Mesodermal cell (in vitro differentiated cells): ENCODE data around the gene CHDH.

ENCODE experiments used
- H3K27ac ChIP-seq: 2 replicates; pipeline ENCODE4 v1.7.0; 2013; ENCODE audit warnings: mild to moderate bottlenecking, low read depth, low read length, moderate library complexity; ENCODE audit not compliant: severe bottlenecking
- H3K36me3 ChIP-seq: 2 replicates; pipeline ENCODE4 v1.7.1; 2013; ENCODE audit warnings: mild to moderate bottlenecking, low read length, moderate library complexity; ENCODE audit not compliant: control insufficient read depth, insufficient read depth
- H3K4me1 ChIP-seq: one replicate; pipeline ENCODE4 v1.7.1; 2013; ENCODE audit warnings: mild to moderate bottlenecking, low read length; ENCODE audit not compliant: insufficient read depth, control insufficient read depth, poor library complexity, severe bottlenecking
- H3K4me3 ChIP-seq: 2 replicates; pipeline ENCODE4 v1.7.0; 2013; ENCODE audit warnings: low read length, control low read depth, mild to moderate bottlenecking; ENCODE audit not compliant: insufficient read depth, poor library complexity, severe bottlenecking; ENCODE audit errors: extremely low read depth
- H3K9me3 ChIP-seq: 2 replicates; pipeline ENCODE4 v1.7.1; 2013; ENCODE audit warnings: mild to moderate bottlenecking, low read length, moderate library complexity; ENCODE audit not compliant: control insufficient read depth
- WGBS, 2 experiments: methylation state at CpG; one replicate each; pipeline ENCODE4 v1.1.5; 2013; ENCODE audit warnings: missing lambda C conversion rate in 2 of 2; ENCODE audit not compliant: insufficient coverage in 2 of 2; 5-methylcytosine and 5-hydroxymethylcytosine counted together

The CHDH gene

DNA sequence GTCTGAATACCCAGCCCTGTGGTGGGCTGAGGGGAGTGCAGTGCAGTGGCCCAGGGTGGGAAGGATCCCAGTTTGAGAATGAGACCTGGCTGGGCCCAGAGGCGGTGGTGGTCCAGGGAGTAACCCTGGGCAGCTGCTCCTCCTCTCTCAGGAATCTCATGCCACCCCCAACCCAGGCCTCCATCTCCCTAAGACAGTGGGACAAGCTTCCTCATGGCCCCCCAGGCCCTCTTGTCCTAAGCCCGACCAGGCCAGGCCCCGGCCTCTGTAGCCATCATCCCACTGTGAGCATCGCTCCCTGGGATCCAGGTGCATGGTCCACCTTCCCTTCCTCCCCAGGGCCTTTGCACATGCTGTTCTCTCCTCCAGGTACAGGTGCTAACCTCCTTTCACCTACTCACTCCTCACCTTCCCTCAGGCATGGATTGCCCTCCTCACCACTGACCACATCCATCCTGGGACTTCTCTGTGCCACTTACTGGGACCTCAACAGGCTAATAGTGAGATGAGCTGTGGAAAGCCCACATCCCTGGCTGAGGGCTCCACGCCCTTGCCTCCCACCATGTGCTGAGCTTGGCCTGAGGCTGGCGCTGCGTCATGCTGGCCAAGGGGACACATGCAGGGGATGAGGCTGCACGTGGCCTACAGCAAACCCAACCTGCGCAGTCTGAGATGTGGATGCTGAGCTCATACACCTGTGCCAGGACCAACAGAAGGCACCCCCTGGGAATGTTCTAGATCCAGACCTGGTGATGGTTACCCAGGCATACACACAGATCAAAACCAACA, 9.9 kb downstream of the CHDH start:
- WGBS, 2 experiments = 91 to 94% methylated on average over 7 of the region's 9 CpGs
- Histone ChIP-seq H3K36me3 (no peaks in the 10 kb centered on the region), H3K27ac (no peak overlapping the region), H3K9me3 (no peaks in the 10 kb centered on the region), H3K4me1 (no peaks in the 10 kb centered on the region), H3K4me3 (no peak overlapping the region)

DNA sequence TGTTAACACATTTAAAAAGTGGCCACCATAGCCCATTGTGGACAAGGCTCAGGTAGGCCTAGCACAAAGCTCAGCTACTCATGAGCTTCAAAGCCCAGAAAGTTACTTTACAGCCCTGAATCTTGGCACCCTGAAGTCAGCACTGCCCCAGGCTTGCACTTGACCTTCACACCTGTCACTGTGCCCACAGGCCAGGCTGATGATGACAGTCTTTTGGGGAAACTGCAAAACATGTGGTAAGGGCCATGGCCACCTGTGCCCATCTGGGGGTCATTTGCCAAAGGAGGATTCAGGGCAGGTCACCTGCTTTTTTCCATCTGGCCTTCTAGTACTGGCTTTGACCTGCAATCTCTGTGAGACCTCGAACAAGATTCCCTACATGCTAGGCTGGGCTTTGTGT, 11.0 kb downstream of the CHDH start:
- H3K9me3 ChIP-seq = no peaks in the 10 kb centered on the region
- H3K4me3 ChIP-seq = no peak overlapping the region
- H3K27ac ChIP-seq = no peak overlapping the region
- no peaks in the 10 kb centered on the region for H3K36me3 ChIP-seq
- H3K4me1 ChIP-seq = no peaks in the 10 kb centered on the region
- WGBS, 2 experiments = 86% methylated on average over 1 of the region's 1 CpG; no CpG with 5 or more reads in 1 of the 2 experiments

DNA sequence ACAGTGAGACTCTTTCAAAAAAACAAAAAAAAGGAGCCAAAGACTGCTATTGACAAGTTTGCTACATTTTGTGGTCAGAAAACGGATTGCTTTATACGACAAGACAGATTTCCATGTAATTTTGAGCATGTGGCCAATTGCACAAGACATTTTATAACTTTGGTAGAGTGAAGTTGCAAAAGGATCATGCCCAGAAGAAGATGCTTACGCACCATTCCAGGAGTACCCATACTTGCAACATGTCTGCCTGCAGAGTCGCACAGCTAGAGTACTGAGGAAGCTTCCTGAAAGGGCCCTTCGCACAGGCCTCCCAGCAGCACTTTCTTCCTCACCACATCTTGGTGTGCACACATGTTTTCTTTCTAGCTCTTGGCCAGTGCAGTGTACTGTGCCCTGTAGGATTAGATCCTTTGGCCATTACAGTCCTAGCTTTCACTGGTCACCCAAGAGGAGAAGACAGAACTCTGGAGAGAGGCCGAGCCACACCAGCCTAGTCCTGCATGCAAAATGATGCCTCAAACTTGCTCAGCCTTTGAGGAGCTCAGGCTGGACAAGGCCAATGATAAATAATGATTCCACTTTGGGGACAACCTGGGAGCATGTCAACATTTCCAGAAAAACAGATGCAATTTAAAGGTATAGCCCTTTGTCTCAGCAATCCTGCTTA, 11.7 kb downstream of the CHDH start:
- Histone ChIP-seq H3K4me1 (no peaks in the 10 kb centered on the region), H3K9me3 (no peaks in the 10 kb centered on the region), H3K4me3 (no peak overlapping the region), H3K27ac (no peak overlapping the region), H3K36me3 (no peaks in the 10 kb centered on the region)
- 93% methylated on average over 6 of the region's 6 CpGs for WGBS, 2 experiments

DNA sequence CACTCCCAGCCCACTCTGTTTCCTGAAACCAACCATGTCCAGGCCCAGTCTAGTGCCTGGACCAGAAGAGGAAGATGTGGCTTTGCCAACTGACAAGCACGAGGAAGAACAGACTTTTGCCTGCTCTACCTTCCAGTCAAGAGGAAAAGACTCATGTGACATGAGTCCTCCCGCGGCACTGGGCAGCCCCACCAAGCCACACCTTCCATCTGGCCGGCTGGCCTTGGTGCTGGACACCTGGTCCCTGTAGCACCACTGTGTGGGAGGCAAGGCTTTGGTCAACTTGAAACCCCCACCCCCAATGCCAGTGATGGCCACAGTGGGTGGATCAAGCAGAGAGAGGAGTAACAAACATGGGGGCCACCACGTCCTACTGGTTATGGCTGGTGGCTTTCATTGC, 12.5 kb downstream of the CHDH start:
- Histone ChIP-seq H3K27ac (no peak overlapping the region), H3K4me1 (no peaks in the 10 kb centered on the region), H3K36me3 (no peaks in the 10 kb centered on the region), H3K9me3 (no peaks in the 10 kb centered on the region), H3K4me3 (no peak overlapping the region)
- 94 to 98% methylated on average over 4 to 5 of the region's 5 CpGs for WGBS, 2 experiments

DNA sequence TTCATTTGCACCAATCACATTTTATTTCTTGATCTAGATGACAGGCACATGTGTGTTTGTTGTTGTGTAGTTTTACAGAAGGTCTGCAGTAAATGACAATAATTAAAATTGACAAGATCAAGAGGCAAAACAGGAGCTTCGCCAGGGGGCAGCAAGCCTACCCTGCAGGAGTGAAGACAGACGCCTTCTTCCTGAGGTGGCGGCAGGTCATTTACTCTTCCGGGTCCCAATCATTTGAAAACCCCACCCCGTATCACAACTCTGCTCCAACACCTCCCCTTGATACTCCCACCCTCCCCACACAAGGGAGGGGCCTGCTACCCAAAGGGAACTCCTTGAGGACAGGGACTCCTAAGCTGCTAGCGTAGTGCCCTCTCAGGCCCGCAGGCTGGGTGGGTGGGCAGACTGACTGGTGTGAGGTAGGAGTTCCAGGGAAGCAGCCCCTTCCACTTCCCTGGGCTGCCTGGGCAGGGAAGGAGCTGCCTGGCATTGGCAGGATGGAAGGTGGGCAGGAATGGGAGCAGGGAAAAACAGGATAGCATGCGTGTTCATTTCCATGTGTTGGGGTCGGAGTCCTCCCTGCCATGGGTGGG, 13.1 kb downstream of the CHDH start:
- H3K4me1 ChIP-seq = no peaks in the 10 kb centered on the region
- H3K9me3 ChIP-seq = no peaks in the 10 kb centered on the region
- no peak overlapping the region for H3K4me3 ChIP-seq
- H3K27ac ChIP-seq = no peak overlapping the region
- no peaks in the 10 kb centered on the region for H3K36me3 ChIP-seq
- 91 to 92% methylated on average over 6 to 8 of the region's 9 CpGs for WGBS, 2 experiments

DNA sequence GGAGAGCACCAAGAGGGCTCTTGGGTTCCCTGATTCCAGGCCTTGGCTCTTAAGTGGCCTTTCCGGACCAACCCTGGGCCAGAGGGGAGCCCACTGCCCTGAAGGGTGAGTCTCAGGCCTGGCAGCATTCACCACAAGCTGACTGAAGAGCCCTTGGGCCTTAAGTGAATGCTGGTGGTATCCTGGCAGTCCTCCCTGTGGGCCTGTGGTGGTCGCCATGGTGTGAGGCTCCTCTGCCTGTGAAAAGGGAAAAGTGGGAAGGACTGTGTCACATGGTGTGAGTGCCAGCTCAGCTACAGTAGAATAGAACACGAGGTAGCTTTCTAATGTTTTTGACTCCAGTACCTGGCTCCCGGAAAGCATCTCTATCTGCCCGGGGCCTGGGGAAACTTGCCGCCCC, 15.3 kb downstream of the CHDH start:
- Histone ChIP-seq H3K9me3 (no peaks in the 10 kb centered on the region), H3K27ac (no peak overlapping the region), H3K36me3 (no peaks in the 10 kb centered on the region), H3K4me1 (no peaks in the 10 kb centered on the region), H3K4me3 (no peak overlapping the region)
- WGBS, 2 experiments = 91 to 92% methylated on average over 6 of the region's 6 CpGs

DNA sequence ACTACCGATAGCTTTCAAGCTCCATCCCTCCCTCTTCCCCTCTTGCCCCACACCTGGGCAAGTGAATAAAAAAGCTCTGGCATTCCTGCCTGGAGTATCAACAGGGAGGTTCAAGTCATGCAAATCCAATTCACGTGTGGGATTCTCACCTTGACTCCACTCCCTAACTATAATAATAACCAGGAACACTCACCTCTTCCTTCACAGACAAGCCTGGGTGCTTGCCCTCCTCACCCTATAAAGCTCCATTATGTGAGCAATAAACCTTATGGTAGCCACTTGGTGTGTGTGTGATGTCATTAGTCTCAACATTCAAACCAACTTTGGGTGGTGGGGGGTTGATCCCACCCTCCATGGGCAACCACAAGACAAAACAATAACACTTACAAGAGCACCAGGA, 16.6 kb downstream of the CHDH start:
- WGBS, 2 experiments = 94 to 100% methylated on average over 1 to 2 of the region's 2 CpGs
- peaks cover under 1% of the 10 kb centered on the region for H3K4me1 ChIP-seq

DNA sequence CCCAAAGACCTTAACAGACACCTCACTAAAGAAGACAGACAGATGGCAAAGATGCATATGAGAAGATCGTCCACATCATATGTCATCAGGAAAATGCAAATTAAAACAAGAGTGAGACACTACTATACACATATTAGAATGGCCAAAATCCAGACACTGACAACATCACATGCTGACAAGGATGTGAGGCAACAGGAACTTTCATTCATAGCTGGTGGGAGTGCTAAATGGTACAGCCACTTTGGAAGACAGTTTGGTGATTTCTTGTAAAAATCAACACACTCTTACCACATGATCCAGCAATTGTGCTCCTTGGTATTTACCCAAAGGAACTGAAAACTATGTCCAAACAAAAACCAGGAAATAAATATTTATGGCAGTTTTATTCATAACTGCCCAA, 17.6 kb downstream of the CHDH start:
- 83 to 100% methylated on average over 1 of the region's 1 CpG for WGBS, 2 experiments
- H3K4me3 ChIP-seq = no peak overlapping the region
- no peaks in the 10 kb centered on the region for H3K9me3 ChIP-seq
- H3K36me3 ChIP-seq = no peaks in the 10 kb centered on the region
- peaks cover 8% of the 10 kb centered on the region for H3K4me1 ChIP-seq
- H3K27ac ChIP-seq = no peak overlapping the region

More for the DNA sequence above, 16.6 kb downstream of the CHDH start:
- H3K36me3 ChIP-seq = no peaks in the 10 kb centered on the region
- H3K27ac ChIP-seq = no peak overlapping the region
- H3K9me3 ChIP-seq = no peaks in the 10 kb centered on the region
- no peak overlapping the region for H3K4me3 ChIP-seq

DNA sequence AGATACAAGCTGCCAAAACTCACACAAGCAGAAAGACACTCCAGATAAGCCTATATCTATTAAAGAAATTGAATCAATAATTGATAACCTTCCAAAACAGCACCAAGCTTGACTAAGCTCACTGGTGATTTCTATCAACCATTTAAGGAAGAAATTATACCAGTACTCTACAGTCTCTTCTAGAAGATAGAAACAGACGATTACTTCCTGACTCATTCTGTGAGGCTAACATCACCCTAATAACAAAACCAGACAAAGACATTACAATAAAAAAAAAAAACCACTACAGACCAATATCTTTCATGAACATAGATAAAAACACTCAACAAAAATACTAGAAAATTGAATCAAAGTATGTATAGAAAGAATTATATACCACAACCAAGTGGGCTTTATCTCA, 20.2 kb downstream of the CHDH start:
- no CpG with 5 or more reads among the region's 1 CpG for WGBS, 2 experiments
- no peaks in the 10 kb centered on the region for H3K9me3 ChIP-seq
- peaks cover 8% of the 10 kb centered on the region for H3K4me1 ChIP-seq
- no peak overlapping the region for H3K4me3 ChIP-seq
- no peak overlapping the region for H3K27ac ChIP-seq
- no peaks in the 10 kb centered on the region for H3K36me3 ChIP-seq

DNA sequence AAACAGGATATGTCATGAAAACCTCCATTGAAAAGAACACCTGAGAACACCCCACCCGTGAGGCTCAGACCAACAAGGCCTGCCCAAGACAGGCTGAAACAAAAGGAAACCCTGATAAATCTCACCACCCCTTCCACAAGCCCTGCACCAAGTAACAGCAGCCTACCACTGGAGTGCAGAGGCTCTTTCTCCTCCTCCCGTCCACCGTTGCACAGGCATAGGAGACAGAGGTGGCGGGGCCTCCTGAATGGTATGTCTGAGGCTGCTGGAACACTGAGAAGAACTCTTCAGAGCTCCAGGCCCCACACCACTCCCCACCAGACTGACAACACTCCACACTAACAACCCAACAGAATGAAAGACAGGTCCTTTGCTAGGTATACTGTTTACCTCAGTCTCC, 21.4 kb downstream of the CHDH start:
- Histone ChIP-seq H3K4me1 (peaks cover 8% of the 10 kb centered on the region), H3K4me3 (no peak overlapping the region), H3K36me3 (no peaks in the 10 kb centered on the region), H3K27ac (no peak overlapping the region), H3K9me3 (no peaks in the 10 kb centered on the region)
- WGBS, 2 experiments = 100% methylated on average over 1 of the region's 4 CpGs
